Ovary (tissue), 3 donors: Measurements from ENCODE around the gene EPX.

Source experiments
- POLR2A ChIP-seq: fragments of 450-650 bp; IDR thresholded peaks from one replicate; pipeline ENCODE4 v1.6.1; 2017; ENCODE audit warnings: antibody characterized with exemption, mild to moderate bottlenecking, moderate library complexity
- TF ChIP-seq, protein P1 (sequence below), 3 donors: fragments of 450-650 bp in 2 of 3; fragments of 200-600 bp in 1 of 3; IDR thresholded peaks; one replicate each; pipeline versions ENCODE4 v1.5.1 to v1.8.0; 2016 to 2022; ENCODE audit warnings: antibody characterized with exemption in 3 of 3, mild to moderate bottlenecking in 1 of 3
- donor health status: DM: no; HTN: no; CAD: no.

GRCh38 chr17:58166682-58167081, 25.8 kb upstream of the EPX start, which contains the start of gene OR4D2:
- no peak for TF ChIP-seq POLR2A
- TF ChIP-seq, protein P1, sequence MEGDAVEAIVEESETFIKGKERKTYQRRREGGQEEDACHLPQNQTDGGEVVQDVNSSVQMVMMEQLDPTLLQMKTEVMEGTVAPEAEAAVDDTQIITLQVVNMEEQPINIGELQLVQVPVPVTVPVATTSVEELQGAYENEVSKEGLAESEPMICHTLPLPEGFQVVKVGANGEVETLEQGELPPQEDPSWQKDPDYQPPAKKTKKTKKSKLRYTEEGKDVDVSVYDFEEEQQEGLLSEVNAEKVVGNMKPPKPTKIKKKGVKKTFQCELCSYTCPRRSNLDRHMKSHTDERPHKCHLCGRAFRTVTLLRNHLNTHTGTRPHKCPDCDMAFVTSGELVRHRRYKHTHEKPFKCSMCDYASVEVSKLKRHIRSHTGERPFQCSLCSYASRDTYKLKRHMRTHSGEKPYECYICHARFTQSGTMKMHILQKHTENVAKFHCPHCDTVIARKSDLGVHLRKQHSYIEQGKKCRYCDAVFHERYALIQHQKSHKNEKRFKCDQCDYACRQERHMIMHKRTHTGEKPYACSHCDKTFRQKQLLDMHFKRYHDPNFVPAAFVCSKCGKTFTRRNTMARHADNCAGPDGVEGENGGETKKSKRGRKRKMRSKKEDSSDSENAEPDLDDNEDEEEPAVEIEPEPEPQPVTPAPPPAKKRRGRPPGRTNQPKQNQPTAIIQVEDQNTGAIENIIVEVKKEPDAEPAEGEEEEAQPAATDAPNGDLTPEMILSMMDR (IDR thresholded peaks at IDR 0.05) = no peak
